ENCODE data around the gene BGN. TPM values are rescaled to one million over a fixed set of nuclear protein-coding genes. Genes with fewer than 3 reads are reported as not detected.

BGN gene
- total RNA-seq, 1 donor from 2014 or later, result 205 TPM

- no peak for ATAC-seq
- no peak for DNase-seq
- TF ChIP-seq CTCF (IDR thresholded peaks at IDR 0.05), result no peak
- H3K4me1 ChIP-seq, result no peaks in the 10 kb centered on the region
- peaks cover 2% of the 10 kb centered on the region for H3K27me3 ChIP-seq
- no peak overlapping the region for H3K27ac ChIP-seq
- no peaks in the 10 kb centered on the region for H3K36me3 ChIP-seq
- H3K9me3 ChIP-seq, result no peaks in the 10 kb centered on the region
- H3K4me3 ChIP-seq, result no peak overlapping the region
- intact Hi-C loops (cut with DNase I), result no loop called here
Measured at GRCh38 chrX:153515435-153515834, 20.7 kb downstream of the BGN start.

DNA sequence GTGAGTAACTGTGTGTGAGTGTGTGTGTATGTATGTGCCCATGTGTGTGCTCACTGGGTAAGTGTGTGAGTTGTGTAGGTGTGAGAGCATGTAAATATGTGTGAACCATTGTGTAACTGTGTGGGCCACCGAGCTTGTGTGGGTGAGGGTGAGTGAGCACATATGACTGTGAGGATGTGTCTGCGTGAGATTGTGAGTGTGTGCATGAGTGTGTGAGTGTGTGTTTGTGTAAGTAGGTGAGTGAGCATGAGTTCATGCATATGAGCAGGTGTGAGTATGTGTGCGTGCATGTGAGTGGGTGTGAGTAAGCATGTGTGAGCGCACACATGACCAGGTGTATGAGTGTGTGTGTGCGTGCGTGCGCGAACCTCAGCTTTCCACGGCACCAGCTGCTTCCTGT is 21.3 kb downstream of the BGN start:
- no peak overlapping the region for H3K27ac ChIP-seq
- no peaks in the 10 kb centered on the region for H3K36me3 ChIP-seq
- intact Hi-C loops (cut with DNase I), result no loop called here
- no peak for TF ChIP-seq CTCF (IDR thresholded peaks at IDR 0.05)
- no peak for ATAC-seq
- H3K4me1 ChIP-seq, result no peaks in the 10 kb centered on the region
- no peaks in the 10 kb centered on the region for H3K9me3 ChIP-seq
- DNase-seq, result no peak
- H3K4me3 ChIP-seq, result no peak overlapping the region
- H3K27me3 ChIP-seq, result peaks cover 2% of the 10 kb centered on the region

DNA sequence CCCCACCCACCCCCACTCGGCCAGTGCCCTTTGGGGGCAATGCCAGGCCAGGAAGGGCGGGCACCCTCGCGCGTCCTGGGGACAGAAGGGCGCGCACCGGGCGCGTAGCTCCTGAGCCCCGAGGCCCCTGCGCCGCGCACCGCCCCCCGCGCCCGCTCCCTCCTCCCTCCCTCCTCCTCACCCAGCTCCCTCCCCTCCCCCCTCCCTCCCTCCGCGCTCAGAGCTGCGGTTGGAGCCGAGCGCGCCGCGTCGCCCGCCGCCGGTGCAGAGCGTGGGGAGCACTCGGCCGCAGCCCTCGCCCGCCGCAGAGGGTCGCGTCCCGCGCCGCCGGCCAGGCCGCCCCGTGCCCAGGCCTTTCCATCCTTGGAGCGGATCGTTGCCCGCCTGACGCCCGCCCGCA is 22.6 kb downstream of the BGN start, which contains the start of gene ATP2B3:
TSS of gene ATP2B3 (plus strand) at position 220 of the 400 bp plus-strand sequence. CDS start 18,606 bp downstream, outside the sequence.
- Histone ChIP-seq H3K9me3 (no peaks in the 10 kb centered on the region), H3K27ac (no peak within 1 kb of the TSS), H3K27me3 (peaks cover 2% of the 10 kb centered on the region), H3K4me1 (no peaks in the 10 kb centered on the region), H3K36me3 (no peaks in the 10 kb centered on the region), H3K4me3 (no peak within 1 kb of the TSS)
- TF ChIP-seq CTCF (IDR thresholded peaks at IDR 0.05), result no peak
- intact Hi-C loops (cut with DNase I), result no loop called here
- ATAC-seq, result no peak
- no peak for DNase-seq

- Histone ChIP-seq H3K36me3 (no peaks in the 10 kb centered on the region), H3K9me3 (no peaks in the 10 kb centered on the region), H3K4me1 (no peaks in the 10 kb centered on the region), H3K27me3 (peaks cover 2% of the 10 kb centered on the region), H3K4me3 (no peak overlapping the region), H3K27ac (no peak overlapping the region)
- intact Hi-C loops (cut with DNase I), result no loop called here
- TF ChIP-seq CTCF (IDR thresholded peaks at IDR 0.05), result no peak
- DNase-seq, result no peak
- ATAC-seq, result no peak
Measured at GRCh38 chrX:153517946-153518834, 23.4 kb downstream of the BGN start.

DNA sequence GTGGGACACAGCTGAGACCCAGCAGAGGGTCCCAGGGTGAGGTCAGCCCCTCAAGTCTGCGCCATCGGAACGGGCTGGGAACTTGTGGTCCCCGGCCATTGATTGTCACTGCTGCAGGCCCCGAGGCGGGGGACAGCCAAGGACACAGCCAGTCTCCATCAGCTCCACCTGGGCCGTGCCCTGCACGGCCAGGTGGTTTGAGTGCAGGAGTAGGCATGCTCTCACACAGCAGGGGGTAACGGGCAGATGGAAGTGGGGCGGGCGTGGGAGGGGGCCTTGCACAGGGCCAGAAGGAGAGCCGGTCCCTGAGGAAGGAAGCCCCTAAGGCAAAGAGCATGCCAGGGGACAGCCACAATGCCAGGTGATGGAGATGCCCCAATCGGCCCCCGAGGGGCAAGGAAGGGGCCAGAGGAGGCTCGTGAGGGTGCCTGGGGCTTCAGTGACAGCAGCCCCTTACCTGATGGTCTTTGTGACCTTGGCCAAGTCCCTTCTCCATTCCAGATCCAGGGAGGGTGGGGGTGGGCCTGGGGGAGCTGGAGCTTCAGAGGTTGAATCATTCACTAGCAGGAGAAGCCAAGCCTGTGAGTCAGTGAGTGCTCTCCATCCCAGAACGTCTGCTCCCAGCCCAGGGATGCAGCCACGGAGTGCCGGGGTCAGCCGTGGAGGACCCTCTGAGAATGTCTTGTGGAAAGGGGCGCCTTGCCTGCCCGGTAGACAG is 24.9 kb downstream of the BGN start:
- Histone ChIP-seq H3K36me3 (no peaks in the 10 kb centered on the region), H3K4me3 (no peak overlapping the region), H3K9me3 (no peaks in the 10 kb centered on the region), H3K4me1 (no peaks in the 10 kb centered on the region), H3K27me3 (peaks cover 2% of the 10 kb centered on the region), H3K27ac (no peak overlapping the region)
- no peak for TF ChIP-seq CTCF (IDR thresholded peaks at IDR 0.05)
- ATAC-seq, result no peak
- intact Hi-C loops (cut with DNase I), result no loop called here
- DNase-seq, result no peak
